ENCODE results near the gene TEX12. TPM values are rescaled to one million over a fixed set of nuclear protein-coding genes. Genes with fewer than 3 reads are reported as not detected.

TEX12 gene
- total RNA-seq, 1 donor from 2014 or later = not detected

- no peak for DNase-seq (ENCODE audit: low spot score)
- Mint-ChIP-seq H3K27me3 (ENCODE audit: unreplicated experiment) (no peaks in the 10 kb centered on the region), H3K27ac (ENCODE audit: unreplicated experiment) (no peak overlapping the region), H3K4me3 (ENCODE audit: unreplicated experiment) (no peak overlapping the region), H3K36me3 (ENCODE audit: low read depth, unreplicated experiment) (no peaks in the 10 kb centered on the region), H3K9me3 (ENCODE audit: unreplicated experiment) (no peaks in the 10 kb centered on the region), H3K4me1 (ENCODE audit: unreplicated experiment) (peaks cover 20% of the 10 kb centered on the region)
- TF ChIP-seq CTCF (IDR thresholded peaks at IDR 0.05; ENCODE audit: unreplicated experiment) = no peak
Observed at GRCh38 chr11:112165049-112165448, 2.1 kb upstream of the TEX12 start.

GRCh38 chr11:112166562-112166961 lies 610 bp upstream of the TEX12 start:
- Mint-ChIP-seq H3K27ac (ENCODE audit: unreplicated experiment) (no peak overlapping the region), H3K4me3 (ENCODE audit: unreplicated experiment) (no peak overlapping the region), H3K9me3 (ENCODE audit: unreplicated experiment) (no peaks in the 10 kb centered on the region), H3K4me1 (ENCODE audit: unreplicated experiment) (peaks cover 16% of the 10 kb centered on the region), H3K36me3 (ENCODE audit: low read depth, unreplicated experiment) (no peaks in the 10 kb centered on the region), H3K27me3 (ENCODE audit: unreplicated experiment) (no peaks in the 10 kb centered on the region)
- no peak for DNase-seq (ENCODE audit: low spot score)
- TF ChIP-seq CTCF (IDR thresholded peaks at IDR 0.05; ENCODE audit: unreplicated experiment) = no peak

- no peak for TF ChIP-seq CTCF (IDR thresholded peaks at IDR 0.05; ENCODE audit: unreplicated experiment)
- no peaks in the 10 kb centered on the region for H3K9me3 Mint-ChIP-seq (ENCODE audit: unreplicated experiment)
- no peak for DNase-seq (ENCODE audit: low spot score)
- no peak overlapping the region for H3K27ac Mint-ChIP-seq (ENCODE audit: unreplicated experiment)
- H3K4me3 Mint-ChIP-seq (ENCODE audit: unreplicated experiment) = no peak overlapping the region
- peaks cover 3% of the 10 kb centered on the region for H3K4me1 Mint-ChIP-seq (ENCODE audit: unreplicated experiment)
- H3K36me3 Mint-ChIP-seq (ENCODE audit: low read depth, unreplicated experiment) = no peaks in the 10 kb centered on the region
- H3K27me3 Mint-ChIP-seq (ENCODE audit: unreplicated experiment) = peaks cover 1% of the 10 kb centered on the region
Observed at GRCh38 chr11:112172362-112172994, 5.3 kb downstream of the TEX12 start.

GRCh38 chr11:112173152-112173551 lies 6.0 kb downstream of the TEX12 start:
- Mint-ChIP-seq H3K4me1 (ENCODE audit: unreplicated experiment) (peaks cover 3% of the 10 kb centered on the region), H3K27ac (ENCODE audit: unreplicated experiment) (no peak overlapping the region), H3K4me3 (ENCODE audit: unreplicated experiment) (no peak overlapping the region), H3K9me3 (ENCODE audit: unreplicated experiment) (no peaks in the 10 kb centered on the region), H3K27me3 (ENCODE audit: unreplicated experiment) (peaks cover 1% of the 10 kb centered on the region), H3K36me3 (ENCODE audit: low read depth, unreplicated experiment) (no peaks in the 10 kb centered on the region)
- TF ChIP-seq CTCF (IDR thresholded peaks at IDR 0.05; ENCODE audit: unreplicated experiment) = no peak
- no peak for DNase-seq (ENCODE audit: low spot score)

- Mint-ChIP-seq H3K4me3 (ENCODE audit: unreplicated experiment) (peak within 1 kb of the TSS; percentile 87), H3K27me3 (ENCODE audit: unreplicated experiment) (peaks cover 1% of the 10 kb centered on the region), H3K9me3 (ENCODE audit: unreplicated experiment) (no peaks in the 10 kb centered on the region), H3K4me1 (ENCODE audit: unreplicated experiment) (peaks cover 3% of the 10 kb centered on the region), H3K27ac (ENCODE audit: unreplicated experiment) (peak within 1 kb of the TSS; percentile 98), H3K36me3 (ENCODE audit: low read depth, unreplicated experiment) (no peaks in the 10 kb centered on the region)
- DNase-seq (ENCODE audit: low spot score) = peak; percentile 79
- TF ChIP-seq CTCF (IDR thresholded peaks at IDR 0.05; ENCODE audit: unreplicated experiment) = peak; percentile 94
Observed at GRCh38 chr11:112174789-112175598, 7.8 kb downstream of the TEX12 start, which contains the start of gene BCO2. BCO2 (plus strand) TSS chr11:112175512; CDS start chr11:112175602, 90 bp downstream.
